HG03442 (cell line): ENCODE measurements around the gene CKS1B.
A peak's percentile ranks its signal among the peaks of the same experiment; 100 is the strongest.

Experiments used
- ATAC-seq: cut with Tn5 transposase; IDR thresholded peaks from one replicate; pipeline ENCODE4 v1.9.1; 2021; ENCODE audit warnings: mild to moderate bottlenecking, moderate library complexity; ENCODE audit not compliant: unreplicated experiment

CKS1B gene

GRCh38 chr1:155000726-155001424 is 26.4 kb downstream of the CKS1B start:
- ATAC-seq = peak; percentile 35

- ATAC-seq = no peak
These were observed 26.9 kb downstream of the CKS1B start for GRCh38 chr1:155001425-155001674.

GRCh38 chr1:155001675-155002463 is 27.4 kb downstream of the CKS1B start:
- peak; percentile 46 for ATAC-seq

GRCh38 chr1:155002464-155003226 is 28.2 kb downstream of the CKS1B start, which contains the start of gene ZBTB7B:
Gene ZBTB7B (plus strand): TSS chr1:155002802. CDS start chr1:155014661, 11,859 bp downstream.
- ATAC-seq = no peak

GRCh38 chr1:155003227-155003765 is 28.8 kb downstream of the CKS1B start:
- no peak for ATAC-seq

- ATAC-seq = no peak
These were observed 29.4 kb downstream of the CKS1B start for GRCh38 chr1:155003766-155004351.

GRCh38 chr1:155004352-155005075 is 30.0 kb downstream of the CKS1B start:
- ATAC-seq = no peak

- ATAC-seq = no peak
These were observed 30.9 kb downstream of the CKS1B start for GRCh38 chr1:155005076-155006011.

GRCh38 chr1:155006601-155007101 is 32.2 kb downstream of the CKS1B start:
- ATAC-seq = no peak

GRCh38 chr1:155007251-155007828 is 32.9 kb downstream of the CKS1B start:
- ATAC-seq = no peak

GRCh38 chr1:155008015-155008941 is 33.8 kb downstream of the CKS1B start:
- ATAC-seq = no peak

GRCh38 chr1:155009221-155009711 is 34.8 kb downstream of the CKS1B start:
- ATAC-seq = no peak

- ATAC-seq = no peak
These were observed 35.3 kb downstream of the CKS1B start for GRCh38 chr1:155009742-155010141.

- ATAC-seq = no peak
These were observed 35.9 kb downstream of the CKS1B start for GRCh38 chr1:155010211-155010918.

GRCh38 chr1:155011004-155011416 is 36.5 kb downstream of the CKS1B start:
- ATAC-seq = no peak

- ATAC-seq = no peak
These were observed 37.0 kb downstream of the CKS1B start for GRCh38 chr1:155011437-155012025.
